ENCODE results near the gene SAMD4B. TPM values are rescaled to one million over a fixed set of nuclear protein-coding genes. Genes with fewer than 3 reads are reported as not detected.

The SAMD4B gene
- total RNA-seq, 1 donor from 2014 or later: 19.2 TPM

- no peak for TF ChIP-seq CTCF (IDR thresholded peaks at IDR 0.05; ENCODE audit: insufficient read depth, low read length, severe bottlenecking)
- peaks cover 8% of the 10 kb centered on the region for H3K36me3 ChIP-seq (ENCODE audit: control insufficient read depth, insufficient read depth, low read length)
- no peak overlapping the region for H3K4me3 ChIP-seq (ENCODE audit: low read depth, low read length)
- peak; percentile 85 for DNase-seq (ENCODE audit: low read depth)
- no peaks in the 10 kb centered on the region for H3K27me3 ChIP-seq (ENCODE audit: control insufficient read depth, insufficient read depth, low read length)
- no peak for FAIRE-seq
Measured at GRCh38 chr19:39362682-39363657, 20.7 kb downstream of the SAMD4B start.

GRCh38 chr19:39363901-39364457, 21.8 kb downstream of the SAMD4B start:
- no peak for DNase-seq (ENCODE audit: low read depth)
- no peak for FAIRE-seq
- TF ChIP-seq CTCF (IDR thresholded peaks at IDR 0.05; ENCODE audit: insufficient read depth, low read length, severe bottlenecking): no peak
- no peaks in the 10 kb centered on the region for H3K27me3 ChIP-seq (ENCODE audit: control insufficient read depth, insufficient read depth, low read length)
- H3K4me3 ChIP-seq (ENCODE audit: low read depth, low read length): no peak overlapping the region
- H3K36me3 ChIP-seq (ENCODE audit: control insufficient read depth, insufficient read depth, low read length): peaks cover 8% of the 10 kb centered on the region

- Histone ChIP-seq H3K36me3 (ENCODE audit: control insufficient read depth, insufficient read depth, low read length) (peaks cover 5% of the 10 kb centered on the region), H3K4me3 (ENCODE audit: low read depth, low read length) (no peak overlapping the region), H3K27me3 (ENCODE audit: control insufficient read depth, insufficient read depth, low read length) (no peaks in the 10 kb centered on the region)
- no peak for TF ChIP-seq CTCF (IDR thresholded peaks at IDR 0.05; ENCODE audit: insufficient read depth, low read length, severe bottlenecking)
- FAIRE-seq: no peak
- DNase-seq (ENCODE audit: low read depth): no peak
Measured at GRCh38 chr19:39365531-39365930, 23.3 kb downstream of the SAMD4B start.

- no peak for TF ChIP-seq CTCF (IDR thresholded peaks at IDR 0.05; ENCODE audit: insufficient read depth, low read length, severe bottlenecking)
- H3K4me3 ChIP-seq (ENCODE audit: low read depth, low read length): no peak overlapping the region
- no peak for FAIRE-seq
- H3K36me3 ChIP-seq (ENCODE audit: control insufficient read depth, insufficient read depth, low read length): peaks cover 9% of the 10 kb centered on the region
- no peaks in the 10 kb centered on the region for H3K27me3 ChIP-seq (ENCODE audit: control insufficient read depth, insufficient read depth, low read length)
- no peak for DNase-seq (ENCODE audit: low read depth)
Measured at GRCh38 chr19:39369200-39369599, 27.0 kb downstream of the SAMD4B start.

- FAIRE-seq (no peak), DNase-seq (ENCODE audit: low read depth) (peak; percentile 53)
- Histone ChIP-seq H3K36me3 (ENCODE audit: control insufficient read depth, insufficient read depth, low read length) (peaks cover 14% of the 10 kb centered on the region), H3K27me3 (ENCODE audit: control insufficient read depth, insufficient read depth, low read length) (no peaks in the 10 kb centered on the region), H3K4me3 (ENCODE audit: low read depth, low read length) (no peak overlapping the region)
- no peak for TF ChIP-seq CTCF (IDR thresholded peaks at IDR 0.05; ENCODE audit: insufficient read depth, low read length, severe bottlenecking)
Measured at GRCh38 chr19:39370735-39371134, 28.5 kb downstream of the SAMD4B start.

Data from bronchial epithelial cell (primary cell).